ENCODE results near the gene HS3ST5. TPM values are rescaled to one million over a fixed set of nuclear protein-coding genes. Genes with fewer than 3 reads are reported as not detected.

The HS3ST5 gene
- total RNA-seq, 1 experiment from 2014 or later: 14.4 TPM

DNA sequence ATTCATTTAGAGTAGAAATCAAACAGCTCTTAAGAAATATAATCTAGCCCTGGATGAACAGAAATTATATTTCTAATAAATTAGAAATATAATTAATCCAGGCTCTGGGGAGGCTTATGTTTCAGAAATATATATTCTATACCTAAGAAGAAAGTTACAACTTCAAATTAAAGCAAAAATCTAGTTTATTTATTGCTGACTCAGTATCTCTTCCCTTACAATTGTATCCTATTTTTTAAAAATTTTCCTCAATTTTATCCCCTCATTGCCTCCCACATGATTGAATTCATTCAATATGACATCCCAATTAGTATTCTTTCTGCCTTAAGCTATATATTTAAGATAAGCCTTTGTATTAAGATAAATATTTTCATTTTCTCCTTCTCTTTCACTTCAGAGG is 71.4 kb downstream of the HS3ST5 start:
- Histone ChIP-seq H4K8ac (replicated peaks; ENCODE audit: insufficient read length, low read depth, low read length) (no peak overlapping the region), H4K5ac (ENCODE audit: insufficient read length, low read depth, low read length) (no peak overlapping the region), H3K23ac (ENCODE audit: insufficient read length, low read depth, low read length) (no peak overlapping the region), H3K27ac (ENCODE audit: insufficient read length, low read depth, low read length) (no peak overlapping the region), H2AFZ (ENCODE audit: low read length) (no peak overlapping the region), H3K18ac (ENCODE audit: insufficient read length, low read depth, low read length) (no peak overlapping the region), H3K79me2 (ENCODE audit: insufficient read depth, low read length) (no peaks in the 10 kb centered on the region), H3K14ac (ENCODE audit: insufficient read depth, low read length) (no peak overlapping the region), H3K9ac (ENCODE audit: extremely low read depth, insufficient read length, low read length) (no peak overlapping the region), H4K20me1 (ENCODE audit: control insufficient read depth, insufficient read depth, insufficient read length) (no peaks in the 10 kb centered on the region), H2BK15ac (ENCODE audit: low read depth, low read length) (no peak overlapping the region), H3K23me2 (ENCODE audit: insufficient read length, low read depth, low read length, poor library complexity, severe bottlenecking) (no peaks in the 10 kb centered on the region), H2AK5ac (ENCODE audit: insufficient read length, low read length) (no peak overlapping the region), H2BK20ac (ENCODE audit: low read depth, low read length, poor library complexity, severe bottlenecking) (no peak overlapping the region), H2BK120ac (ENCODE audit: low read depth, low read length, poor library complexity, severe bottlenecking) (no peak overlapping the region), H3K4me1 (ENCODE audit: insufficient read depth, low read length) (no peaks in the 10 kb centered on the region), H3K9me3 (ENCODE audit: control insufficient read depth, low read depth, low read length) (no peaks in the 10 kb centered on the region), H3K27me3 (ENCODE audit: insufficient read depth, low read length) (no peaks in the 10 kb centered on the region), H2BK5ac (ENCODE audit: insufficient read length, low read length) (no peak overlapping the region), H3K79me1 (ENCODE audit: insufficient read depth, low read depth, low read length, poor library complexity, severe bottlenecking) (no peaks in the 10 kb centered on the region), H3K4me2 (ENCODE audit: insufficient read depth, insufficient read length, low read length) (no peak overlapping the region), H2BK12ac (ENCODE audit: insufficient read length, low read depth, low read length) (no peak overlapping the region), H3K4ac (ENCODE audit: low read depth, low read length) (no peak overlapping the region), H3T11ph (ENCODE audit: low read length) (no peak overlapping the region), H3K56ac (ENCODE audit: insufficient read length, low read depth, low read length) (no peak overlapping the region), H4K91ac (ENCODE audit: insufficient read length, low read depth, low read length) (no peak overlapping the region)
- Mint-ChIP-seq H3K27ac (no peak overlapping the region), H3K27me3 (ENCODE audit: low read depth) (no peaks in the 10 kb centered on the region), H3K36me3 (ENCODE audit: insufficient read depth in 1 of 3, low read depth in 3 of 3) (peaks cover 0 to 2% (median 0%) of the 10 kb centered on the region in 3 experiments; a peak in 2 of 7 replicates), H3K9me3 (no peaks in the 10 kb centered on the region), H3K4me3 (no peak overlapping the region), H3K4me1 (no peaks in the 10 kb centered on the region)
- TF ChIP-seq, protein P1, sequence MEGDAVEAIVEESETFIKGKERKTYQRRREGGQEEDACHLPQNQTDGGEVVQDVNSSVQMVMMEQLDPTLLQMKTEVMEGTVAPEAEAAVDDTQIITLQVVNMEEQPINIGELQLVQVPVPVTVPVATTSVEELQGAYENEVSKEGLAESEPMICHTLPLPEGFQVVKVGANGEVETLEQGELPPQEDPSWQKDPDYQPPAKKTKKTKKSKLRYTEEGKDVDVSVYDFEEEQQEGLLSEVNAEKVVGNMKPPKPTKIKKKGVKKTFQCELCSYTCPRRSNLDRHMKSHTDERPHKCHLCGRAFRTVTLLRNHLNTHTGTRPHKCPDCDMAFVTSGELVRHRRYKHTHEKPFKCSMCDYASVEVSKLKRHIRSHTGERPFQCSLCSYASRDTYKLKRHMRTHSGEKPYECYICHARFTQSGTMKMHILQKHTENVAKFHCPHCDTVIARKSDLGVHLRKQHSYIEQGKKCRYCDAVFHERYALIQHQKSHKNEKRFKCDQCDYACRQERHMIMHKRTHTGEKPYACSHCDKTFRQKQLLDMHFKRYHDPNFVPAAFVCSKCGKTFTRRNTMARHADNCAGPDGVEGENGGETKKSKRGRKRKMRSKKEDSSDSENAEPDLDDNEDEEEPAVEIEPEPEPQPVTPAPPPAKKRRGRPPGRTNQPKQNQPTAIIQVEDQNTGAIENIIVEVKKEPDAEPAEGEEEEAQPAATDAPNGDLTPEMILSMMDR (conservative IDR thresholded peaks at IDR 0.05): no peak
- DNase-seq: no peak
